PFSK-1 (cell line): ENCODE results near the gene SHOC1.

Source experiments
- POLR2AphosphoS5 ChIP-seq: IDR thresholded peaks from 2 replicates; pipeline ENCODE4 v1.6.1; 2012; ENCODE audit warnings: low read depth, mild to moderate bottlenecking, control low read depth, low read length, moderate library complexity
- REST ChIP-seq, 2 experiments: IDR thresholded peaks; 2 replicates each; pipeline versions ENCODE4 v1.6.1 to v1.8.0; 2011 to 2012; ENCODE audit warnings: low read depth in 2 of 2, low read length in 2 of 2, control low read depth in 1 of 2, inconsistent platforms in 1 of 2, mild to moderate bottlenecking in 1 of 2, moderate library complexity in 1 of 2; ENCODE audit not compliant: insufficient read depth in 1 of 2

- TF ChIP-seq REST (IDR thresholded peaks at IDR 0.05; ENCODE audit: insufficient read depth in 1 of 2, low read depth in 2 of 2, low read length in 2 of 2): no peak
- TF ChIP-seq POLR2AphosphoS5: no peak
Observed at GRCh38 chr9:111759762-111760639, 34.7 kb downstream of the SHOC1 start.
